ENCODE results near the gene HPX.
"Not testable (repeated sequence)": the region's sequence is repeated elsewhere in the genome, so short reads cannot be mapped to it uniquely, and the experiment has no call there.

HPX gene

GRCh38 chr11:6413791-6414201, 27.0 kb downstream of the HPX start:
- no peak for DNase-seq

DNA sequence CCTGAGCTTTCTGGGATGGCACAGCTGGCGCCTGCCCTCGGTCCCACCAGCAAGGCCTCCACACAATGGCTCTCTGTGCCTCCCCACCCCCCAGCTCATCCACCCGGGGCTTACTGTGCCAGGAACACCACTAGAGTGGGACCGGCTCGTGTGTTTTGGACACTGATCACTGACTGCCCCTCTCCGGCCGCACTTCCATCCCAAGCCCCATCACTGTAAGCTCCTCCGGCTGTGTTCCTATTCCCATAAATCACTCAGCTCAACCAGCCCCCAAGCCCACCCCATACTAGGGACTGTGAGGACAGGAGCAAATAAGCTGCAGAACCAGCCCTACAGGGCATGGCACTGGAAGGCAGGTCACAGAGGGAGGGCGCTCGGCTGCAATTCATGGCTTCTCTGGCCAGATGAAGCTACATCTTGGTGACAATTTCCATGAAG, 29.2 kb downstream of the HPX start:
- no peak for DNase-seq

GRCh38 chr11:6410695-6411430, 29.9 kb downstream of the HPX start:
- DNase-seq, result no peak

DNA sequence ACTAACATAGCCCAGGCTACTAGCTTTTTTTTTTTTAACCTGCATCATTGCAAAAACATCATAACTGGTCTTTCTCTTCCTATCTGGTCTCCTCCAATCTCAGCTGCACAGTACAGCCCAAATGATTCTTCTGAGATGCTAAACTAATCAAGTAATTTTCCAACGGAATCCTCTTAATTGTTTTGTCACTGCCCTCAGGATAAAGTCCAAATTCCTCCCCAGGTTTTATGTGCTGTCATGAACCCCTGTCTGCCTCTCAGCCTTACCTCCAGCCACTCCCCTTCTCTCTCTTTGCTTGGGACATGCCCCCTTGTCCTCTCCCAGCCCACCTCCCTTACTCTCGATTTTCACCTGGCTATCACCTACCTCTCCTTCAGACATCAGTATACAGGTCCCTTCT, 34.4 kb downstream of the HPX start:
- no peak for DNase-seq

- DNase-seq, result no peak
These were observed 34.9 kb downstream of the HPX start for GRCh38 chr11:6405846-6406245.

DNA sequence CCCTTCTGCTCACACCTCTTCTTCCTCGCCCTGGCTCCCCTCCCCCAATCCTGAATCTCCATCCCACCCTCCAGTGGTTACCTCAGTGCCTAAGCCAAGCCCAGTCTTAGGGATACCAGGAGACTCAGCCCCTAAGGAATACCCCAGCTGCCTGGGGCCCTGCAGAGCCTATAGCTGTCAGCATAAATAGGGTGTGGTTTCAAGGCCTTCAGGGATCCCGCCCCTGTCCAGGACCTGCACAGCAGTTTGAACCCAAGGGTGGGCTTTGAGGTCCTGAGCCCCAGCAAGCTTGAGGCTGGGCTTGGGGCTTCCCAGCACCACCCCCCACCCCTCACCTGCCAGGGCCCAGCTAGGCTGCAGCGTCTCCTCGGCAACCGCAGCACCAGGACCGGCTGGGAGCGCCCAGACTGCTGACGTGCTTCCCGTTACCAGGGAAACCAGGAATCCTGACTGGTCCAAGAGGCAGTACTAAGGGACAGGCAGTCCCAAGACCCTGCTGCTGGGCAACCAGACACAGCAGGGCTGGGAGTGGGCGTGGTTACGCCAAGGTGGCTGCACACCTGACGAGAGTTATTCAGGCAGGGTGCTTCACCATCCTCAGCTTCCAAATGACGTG, 35.6 kb downstream of the HPX start:
- DNase-seq, result peak; percentile 84

DNA sequence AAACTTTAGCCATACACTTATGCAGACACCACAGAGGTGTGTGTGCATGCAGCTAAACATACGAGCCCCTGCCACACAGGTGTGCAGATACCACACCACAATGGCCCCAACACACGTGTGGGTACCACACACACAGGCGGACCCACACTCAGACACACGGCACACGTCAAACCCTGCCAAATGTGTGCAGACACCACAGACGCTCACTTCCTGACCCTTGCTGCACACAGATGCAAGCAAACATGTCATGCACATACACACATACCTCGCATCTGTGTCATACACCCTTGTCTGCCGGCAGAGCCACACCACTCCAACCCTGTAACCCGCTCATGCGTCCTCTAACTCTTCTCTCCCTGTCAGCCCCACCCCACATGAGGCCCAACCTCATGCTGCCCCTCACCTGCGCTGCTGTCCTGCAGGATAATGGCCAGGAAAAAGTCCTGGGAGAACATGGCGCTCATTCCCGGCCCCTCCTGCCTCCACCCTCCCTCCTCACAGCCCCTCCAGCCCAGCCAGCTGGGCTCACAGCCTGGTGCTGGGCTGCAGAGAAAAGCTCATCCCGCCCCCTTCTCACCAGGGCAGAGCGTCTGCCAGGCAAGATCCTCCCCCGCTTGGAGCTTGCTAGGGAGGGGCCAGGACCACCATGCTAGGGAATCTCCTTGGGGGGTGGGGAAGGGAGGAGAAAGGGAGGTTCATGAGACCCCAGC, 36.3 kb downstream of the HPX start:
- DNase-seq, result no peak

DNA sequence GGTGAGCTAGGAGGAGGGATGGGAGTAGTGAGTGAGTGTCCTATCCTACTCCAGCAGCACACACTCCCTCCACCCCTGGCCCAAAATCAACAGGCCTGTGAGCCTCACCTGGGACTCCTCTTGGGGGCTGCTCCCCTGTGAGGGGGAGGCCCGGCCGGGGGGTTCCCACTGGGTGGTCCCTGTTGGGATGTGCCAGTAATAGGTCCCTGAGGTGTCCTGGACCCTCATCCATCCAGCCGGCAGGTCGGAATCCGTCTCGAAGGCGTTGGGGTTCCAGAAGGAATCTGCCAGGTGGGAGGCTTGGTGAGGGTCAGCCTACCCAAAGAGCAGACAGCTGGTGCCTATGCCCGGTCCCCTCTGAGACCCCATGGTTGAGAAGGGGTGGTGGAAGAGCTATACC, 37.2 kb downstream of the HPX start:
- DNase-seq, result no peak

- DNase-seq, result no peak
These were observed 38.2 kb downstream of the HPX start for GRCh38 chr11:6402561-6402981.

- DNase-seq, result no peak
These were observed 38.7 kb downstream of the HPX start for GRCh38 chr11:6402061-6402470.

GRCh38 chr11:6401464-6401863, 39.3 kb downstream of the HPX start:
- no peak for DNase-seq

- no peak for DNase-seq
These were observed 40.1 kb downstream of the HPX start for GRCh38 chr11:6400431-6401345.

DNA sequence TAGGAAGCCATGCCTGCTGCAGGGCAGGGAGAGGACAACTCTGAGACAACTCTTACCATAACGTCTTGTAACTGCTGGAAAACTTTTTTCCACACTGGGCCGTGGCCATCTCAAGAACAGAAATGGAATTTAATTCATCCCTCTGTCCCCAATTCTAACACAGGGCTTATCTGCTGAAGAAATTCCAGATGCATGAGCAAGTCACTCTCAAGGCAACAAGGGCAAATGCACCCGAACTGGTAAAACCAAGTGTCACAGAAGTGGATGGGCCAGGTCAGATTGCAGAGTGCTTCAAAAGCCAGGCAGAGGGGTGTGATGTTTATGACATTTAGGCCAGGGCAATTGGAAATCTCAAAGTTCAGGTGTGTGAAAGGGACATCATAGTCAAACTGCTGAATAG, 43.2 kb downstream of the HPX start:
- DNase-seq, result peak; percentile 77

DNA sequence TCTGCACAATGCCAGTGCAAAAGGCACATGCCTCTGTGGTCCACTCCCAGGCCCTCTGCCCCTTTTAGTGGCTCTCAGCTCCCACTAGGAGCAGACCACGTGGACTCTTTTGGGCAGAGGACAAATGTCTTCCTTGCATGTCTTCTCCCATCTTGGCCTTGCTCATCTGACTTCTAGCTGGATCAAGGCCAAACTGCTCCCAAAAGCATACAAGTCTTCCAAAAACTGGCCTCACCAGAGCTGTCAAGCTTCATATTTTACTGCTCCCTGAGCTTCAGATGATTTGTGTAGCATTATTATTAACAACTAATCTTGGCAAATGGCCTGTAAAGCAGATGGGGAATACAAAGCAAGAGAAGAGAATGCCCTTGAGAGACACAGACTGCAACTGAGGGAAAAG, 43.6 kb downstream of the HPX start:
- DNase-seq, result no peak

DNA sequence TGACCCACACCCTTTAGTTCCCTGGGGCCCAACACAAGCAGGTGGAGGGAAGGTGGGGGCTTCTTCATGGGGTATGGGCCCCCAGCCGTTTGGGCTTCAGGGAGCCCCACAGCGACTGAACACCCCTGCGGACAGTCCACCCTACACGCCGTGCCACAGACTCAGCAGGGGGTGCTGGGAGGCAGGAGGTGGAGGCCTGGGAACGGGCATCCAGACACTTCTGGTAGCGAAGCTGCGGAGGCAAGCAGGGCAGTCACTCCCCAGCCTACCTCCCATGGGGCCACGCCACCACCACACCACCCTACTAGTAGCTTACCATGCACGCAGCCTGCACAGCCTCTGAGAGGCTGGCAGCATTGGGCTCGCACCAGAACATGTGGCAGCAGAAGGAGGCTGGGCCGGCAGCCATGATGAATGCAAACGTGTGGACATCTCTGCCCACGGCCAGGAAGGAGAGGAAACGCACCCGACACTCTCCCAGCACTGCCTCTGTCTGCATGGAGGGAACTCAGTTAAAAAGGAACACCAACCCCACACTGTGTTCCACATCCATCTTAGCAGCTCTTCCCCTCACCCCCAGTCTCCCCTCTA, 45.2 kb downstream of the HPX start:
- DNase-seq, result no peak

DNA sequence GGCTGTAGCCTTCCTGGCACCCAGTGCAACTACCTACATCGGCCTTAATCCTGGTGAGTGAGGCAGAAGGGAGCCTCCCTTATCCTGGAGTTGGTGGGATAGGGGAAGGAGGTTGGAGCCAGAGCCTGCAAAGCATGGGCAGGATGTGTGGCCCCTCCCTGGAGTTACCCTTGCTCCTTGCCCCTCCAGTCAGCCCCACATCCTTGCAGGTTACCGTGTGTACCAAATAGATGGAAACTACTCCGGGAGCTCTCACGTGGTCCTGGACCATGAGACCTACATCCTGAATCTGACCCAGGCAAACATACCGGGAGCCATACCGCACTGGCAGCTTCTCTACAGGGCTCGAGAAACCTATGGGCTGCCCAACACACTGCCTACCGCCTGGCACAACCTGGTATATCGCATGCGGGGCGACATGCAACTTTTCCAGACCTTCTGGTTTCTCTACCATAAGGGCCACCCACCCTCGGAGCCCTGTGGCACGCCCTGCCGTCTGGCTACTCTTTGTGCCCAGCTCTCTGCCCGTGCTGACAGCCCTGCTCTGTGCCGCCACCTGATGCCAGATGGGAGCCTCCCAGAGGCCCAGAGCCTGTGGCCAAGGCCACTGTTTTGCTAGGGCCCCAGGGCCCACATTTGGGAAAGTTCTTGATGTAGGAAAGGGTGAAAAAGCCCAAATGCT, 46.7 kb downstream of the HPX start:
- no peak for DNase-seq

DNA sequence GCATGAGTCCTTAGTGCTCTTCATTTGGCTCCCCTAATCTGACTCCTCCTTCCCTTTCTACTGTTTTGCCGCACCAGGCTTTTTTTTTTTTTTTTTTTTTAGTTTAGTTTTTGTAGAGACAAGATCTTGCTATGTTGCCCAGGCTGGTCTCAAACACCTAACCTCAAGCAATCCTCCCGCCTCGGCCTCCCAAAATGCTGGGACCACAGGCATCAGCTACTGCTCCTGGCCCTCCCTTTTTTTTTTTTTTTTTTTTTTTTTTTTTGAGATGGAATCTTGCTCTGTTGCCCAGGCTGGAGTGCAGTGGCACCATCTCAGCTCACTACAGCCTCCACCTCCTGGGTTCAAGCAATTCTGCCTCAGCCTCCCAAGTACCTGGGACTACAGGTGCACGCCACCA, 48.5 kb downstream of the HPX start:
- DNase-seq, result not testable (repeated sequence)

DNA sequence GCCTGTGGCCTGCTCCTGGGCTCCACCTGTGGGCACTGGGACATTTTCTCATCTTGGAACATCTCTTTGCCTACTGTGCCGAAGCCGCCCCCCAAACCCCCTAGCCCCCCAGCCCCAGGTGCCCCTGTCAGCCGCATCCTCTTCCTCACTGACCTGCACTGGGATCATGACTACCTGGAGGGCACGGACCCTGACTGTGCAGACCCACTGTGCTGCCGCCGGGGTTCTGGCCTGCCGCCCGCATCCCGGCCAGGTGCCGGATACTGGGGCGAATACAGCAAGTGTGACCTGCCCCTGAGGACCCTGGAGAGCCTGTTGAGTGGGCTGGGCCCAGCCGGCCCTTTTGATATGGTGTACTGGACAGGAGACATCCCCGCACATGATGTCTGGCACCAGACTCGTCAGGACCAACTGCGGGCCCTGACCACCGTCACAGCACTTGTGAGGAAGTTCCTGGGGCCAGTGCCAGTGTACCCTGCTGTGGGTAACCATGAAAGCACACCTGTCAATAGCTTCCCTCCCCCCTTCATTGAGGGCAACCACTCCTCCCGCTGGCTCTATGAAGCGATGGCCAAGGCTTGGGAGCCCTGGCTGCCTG, 49.2 kb downstream of the HPX start:
- no peak for DNase-seq

DNA sequence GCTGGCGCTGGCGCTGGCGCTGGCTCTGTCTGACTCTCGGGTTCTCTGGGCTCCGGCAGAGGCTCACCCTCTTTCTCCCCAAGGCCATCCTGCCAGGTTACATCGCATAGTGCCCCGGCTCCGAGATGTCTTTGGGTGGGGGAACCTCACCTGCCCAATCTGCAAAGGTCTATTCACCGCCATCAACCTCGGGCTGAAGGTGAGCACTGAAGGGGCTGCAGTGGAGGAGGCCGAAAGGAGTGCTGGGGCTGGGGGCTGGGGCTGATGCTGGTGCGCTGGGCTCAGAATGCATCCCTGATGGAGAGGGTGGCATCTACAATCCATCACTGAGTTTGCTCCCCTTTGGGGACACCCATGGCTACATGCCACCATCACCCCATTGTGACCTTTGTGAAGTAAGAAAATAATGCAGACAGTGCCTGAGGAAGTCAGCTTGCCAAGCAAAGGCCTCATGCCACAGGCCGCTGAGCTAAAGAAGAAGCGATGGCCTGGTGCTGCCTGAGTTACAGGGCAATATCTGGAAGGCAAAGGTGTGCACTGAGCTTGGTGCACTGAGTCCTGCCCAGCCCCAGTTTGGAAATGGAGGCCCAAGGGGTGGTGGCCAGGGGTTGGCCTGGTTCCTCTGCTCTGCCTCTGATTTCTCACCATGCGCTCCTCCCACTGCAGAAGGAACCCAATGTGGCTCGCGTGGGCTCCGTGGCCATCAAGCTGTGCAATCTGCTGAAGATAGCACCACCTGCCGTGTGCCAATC, 49.9 kb downstream of the HPX start:
- DNase-seq, result no peak

DNA sequence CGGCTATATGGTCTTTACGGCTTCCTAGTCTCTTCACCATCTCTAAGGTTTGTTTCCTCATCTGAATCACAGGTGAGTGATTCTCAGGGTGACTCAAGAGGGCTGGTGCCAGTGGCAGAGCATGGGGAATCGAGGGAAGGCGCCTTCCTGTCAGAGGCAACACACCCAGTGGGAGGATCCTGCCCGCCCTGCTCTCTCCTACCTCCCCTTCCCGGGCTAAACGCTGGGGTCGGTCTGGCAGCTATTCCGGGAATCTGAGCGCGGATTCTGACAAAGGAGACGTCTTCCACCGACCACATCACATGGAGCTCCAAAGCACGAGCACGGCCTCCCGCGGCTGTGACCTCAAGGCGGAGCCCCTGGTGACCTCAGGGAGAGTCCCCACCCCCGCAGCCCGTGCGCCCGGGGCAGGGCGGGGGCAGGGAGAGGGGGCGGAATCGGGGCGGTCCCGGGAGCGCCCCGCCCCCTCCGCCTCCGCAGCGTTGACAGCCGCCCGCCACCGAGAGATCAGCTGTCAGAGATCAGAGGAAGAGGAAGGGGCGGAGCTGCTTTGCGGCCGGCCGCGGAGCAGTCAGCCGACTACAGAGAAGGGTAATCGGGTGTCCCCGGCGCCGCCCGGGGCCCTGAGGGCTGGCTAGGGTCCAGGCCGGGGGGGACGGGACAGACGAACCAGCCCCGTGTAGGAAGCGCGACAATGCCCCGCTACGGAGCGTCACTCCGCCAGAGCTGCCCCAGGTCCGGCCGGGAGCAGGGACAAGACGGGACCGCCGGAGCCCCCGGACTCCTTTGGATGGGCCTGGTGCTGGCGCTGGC, 50.7 kb downstream of the HPX start, which contains the start of gene SMPD1:
TSS of gene SMPD1 (plus strand) at position 570 of the 813 bp plus-strand sequence. CDS start at position 695, 125 bp downstream.
- DNase-seq, result peak; percentile 96
